H4 (cell line): ENCODE results near the gene BRD1. TPM values are rescaled to one million over a fixed set of nuclear protein-coding genes. Genes with fewer than 3 reads are reported as not detected.
"Not testable (repeated sequence)": the region's sequence is repeated elsewhere in the genome, so short reads cannot be mapped to it uniquely, and the experiment has no call there.

Experiments used
- DNase-seq: peaks from one replicate; pipeline ENCODE4 v3.0.0-alpha.2; 2015; ENCODE audit warnings: low spot score
- total RNA-seq: library from RNA; depleted of rRNA; stranded (reverse); fragments of >200 nt; shearing (Covaris generic); gene quantifications from 2 replicates; pipeline ENCODE4 v1.2.3, GENCODE V29; 2014

BRD1 gene
- total RNA-seq, 1 experiment from 2014 or later: 7.3 TPM

DNA sequence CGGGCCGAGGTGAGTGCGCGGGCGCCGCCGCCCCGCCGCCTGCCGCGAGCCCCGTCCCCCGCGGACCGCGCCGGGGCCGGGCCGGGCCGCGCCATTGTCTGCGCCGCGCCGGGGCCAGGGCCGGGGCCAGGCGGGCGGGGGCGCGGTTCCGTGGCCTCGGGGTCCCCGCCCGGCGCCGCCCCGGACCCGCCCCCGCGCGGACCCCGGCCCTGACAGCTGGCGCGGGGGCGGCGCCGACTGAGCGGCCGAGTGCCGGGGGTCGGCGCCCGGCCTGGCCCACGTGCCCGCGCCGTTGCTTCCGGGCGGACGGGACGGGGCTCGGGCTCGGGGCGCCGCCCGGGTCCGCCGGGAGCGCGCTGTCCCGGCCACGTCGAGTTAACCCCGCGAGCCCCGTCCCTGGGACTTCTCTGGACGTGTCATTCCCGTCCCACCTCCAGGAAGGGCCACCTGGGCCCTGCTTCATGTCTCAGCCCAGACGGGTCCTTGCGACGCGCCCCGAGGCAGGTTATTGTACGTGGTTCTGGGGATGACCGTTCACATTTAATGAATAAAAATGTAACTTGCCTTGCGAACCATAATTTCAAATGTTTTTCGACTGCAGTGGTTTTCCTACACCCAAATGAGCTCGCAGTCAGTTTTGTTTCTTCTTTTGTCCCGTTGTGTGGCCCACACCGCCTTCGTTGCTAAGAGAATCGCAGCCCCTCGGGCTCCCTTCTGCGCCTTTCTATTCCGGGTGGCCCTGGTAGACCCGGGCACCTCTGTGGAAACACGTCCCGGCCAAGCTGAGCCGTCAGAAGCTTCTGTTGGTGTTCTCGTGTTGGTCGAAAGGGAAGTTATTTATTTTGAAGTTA, 26.5 kb upstream of the BRD1 start:
- DNase-seq: no peak

DNA sequence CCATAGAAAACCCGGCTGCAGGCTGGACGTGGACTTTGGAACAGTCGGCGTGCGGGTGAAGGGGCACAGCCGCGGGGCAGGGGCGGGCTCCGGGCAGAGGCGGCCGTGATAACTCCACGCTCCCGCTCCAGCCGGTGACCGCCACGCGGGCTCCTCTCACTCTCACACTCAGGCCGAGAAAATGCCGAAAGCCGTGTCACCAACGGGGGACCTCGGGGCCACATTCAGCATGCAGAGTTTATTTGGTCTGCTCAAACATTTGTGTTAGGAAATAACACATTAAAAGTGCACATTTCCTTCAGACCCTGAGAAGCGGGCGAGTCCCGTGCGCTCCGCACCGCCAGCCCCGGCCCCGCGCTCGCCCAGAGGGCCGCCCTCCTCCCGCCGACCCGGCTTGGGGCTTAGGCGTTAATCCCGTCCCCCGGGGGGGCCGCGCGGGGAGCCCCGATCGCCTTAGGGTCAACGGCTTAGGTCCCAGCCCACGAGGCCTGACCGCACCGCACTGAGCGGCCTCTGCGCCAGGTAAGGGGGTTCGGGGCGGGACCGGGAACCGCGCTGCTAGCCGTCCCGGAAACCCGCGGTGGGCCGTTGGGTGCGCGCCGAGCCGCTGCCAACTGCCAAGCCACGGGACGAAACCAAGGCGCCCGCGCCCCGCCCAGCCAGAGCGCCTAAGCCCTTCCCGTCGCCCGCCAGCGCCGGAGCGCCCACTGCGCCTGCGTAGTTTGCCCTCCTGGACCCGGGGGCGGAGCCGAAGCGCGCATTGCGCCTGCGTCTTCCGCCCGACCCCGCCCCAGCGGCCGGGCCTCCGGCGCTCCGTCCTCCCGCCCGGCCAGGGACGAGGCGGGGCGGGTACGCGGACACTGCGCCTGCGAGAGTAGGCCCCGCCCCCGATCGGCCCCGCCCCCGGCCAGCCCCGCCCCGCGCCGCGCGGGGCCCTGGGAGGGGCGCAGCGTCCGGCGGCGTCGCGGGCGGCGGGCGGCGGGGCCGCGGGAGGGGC, 25.5 kb upstream of the BRD1 start, which contains the start of gene ZBED4:
TSS of gene ZBED4 (plus strand) at position 947 of the 997 bp plus-strand sequence. CDS start 29,819 bp downstream, outside the sequence.
- DNase-seq: peak; percentile 90

DNA sequence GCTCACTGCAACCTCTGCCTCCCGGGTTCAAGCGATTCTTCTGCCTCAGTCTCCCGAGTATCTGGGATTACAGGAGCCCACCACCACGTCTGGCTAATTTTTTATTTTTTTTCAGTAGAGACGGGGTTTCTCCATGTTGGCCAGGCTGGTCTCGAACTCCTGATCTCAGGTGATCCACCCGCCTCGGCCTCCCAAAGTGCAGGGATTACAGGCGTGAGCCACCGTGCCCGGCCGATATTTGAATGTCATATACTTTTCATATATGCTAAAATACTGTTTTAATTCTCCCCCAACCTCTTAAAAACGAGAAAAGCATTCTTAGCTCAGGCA, 24.9 kb upstream of the BRD1 start:
- not testable (repeated sequence) for DNase-seq

DNA sequence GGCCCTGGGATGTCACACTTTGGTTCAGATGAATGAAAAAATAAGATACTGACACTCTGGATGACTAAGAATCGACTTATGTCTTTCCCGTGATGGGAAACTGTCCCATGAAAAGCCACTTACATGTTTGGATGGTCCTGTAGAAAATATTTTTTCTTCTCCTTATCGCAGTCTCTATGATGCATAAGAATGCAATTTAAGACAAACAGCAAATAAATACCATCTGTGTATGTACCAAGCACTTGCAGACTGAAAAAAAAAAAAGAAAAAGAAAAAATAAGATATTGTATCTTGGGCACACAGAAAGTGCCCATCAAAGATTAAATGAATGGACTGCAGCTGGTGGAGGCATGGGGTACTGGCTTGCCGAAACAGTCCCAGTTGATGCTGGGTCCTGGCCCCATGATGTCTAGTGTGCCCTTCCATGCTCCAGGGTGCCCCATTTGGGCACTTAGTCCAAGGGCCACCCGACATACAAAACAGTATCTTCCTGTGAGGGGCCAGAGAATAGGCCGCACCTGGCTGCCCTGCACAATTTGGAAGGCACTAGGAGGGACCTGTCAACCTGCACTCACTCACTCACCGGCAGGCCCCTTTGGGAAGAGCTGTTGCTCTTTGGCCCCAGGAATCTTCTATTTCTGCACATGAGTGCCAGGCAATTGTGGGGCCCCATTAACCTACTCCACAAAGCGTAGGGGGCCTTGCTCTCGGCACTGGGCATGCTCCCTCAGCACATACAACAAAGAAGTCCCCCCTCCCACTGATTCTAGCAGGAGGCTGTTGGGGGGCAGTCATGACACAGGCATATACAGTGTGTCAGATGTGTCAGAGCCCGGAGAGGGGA, 23.5 kb upstream of the BRD1 start:
- no peak for DNase-seq

DNA sequence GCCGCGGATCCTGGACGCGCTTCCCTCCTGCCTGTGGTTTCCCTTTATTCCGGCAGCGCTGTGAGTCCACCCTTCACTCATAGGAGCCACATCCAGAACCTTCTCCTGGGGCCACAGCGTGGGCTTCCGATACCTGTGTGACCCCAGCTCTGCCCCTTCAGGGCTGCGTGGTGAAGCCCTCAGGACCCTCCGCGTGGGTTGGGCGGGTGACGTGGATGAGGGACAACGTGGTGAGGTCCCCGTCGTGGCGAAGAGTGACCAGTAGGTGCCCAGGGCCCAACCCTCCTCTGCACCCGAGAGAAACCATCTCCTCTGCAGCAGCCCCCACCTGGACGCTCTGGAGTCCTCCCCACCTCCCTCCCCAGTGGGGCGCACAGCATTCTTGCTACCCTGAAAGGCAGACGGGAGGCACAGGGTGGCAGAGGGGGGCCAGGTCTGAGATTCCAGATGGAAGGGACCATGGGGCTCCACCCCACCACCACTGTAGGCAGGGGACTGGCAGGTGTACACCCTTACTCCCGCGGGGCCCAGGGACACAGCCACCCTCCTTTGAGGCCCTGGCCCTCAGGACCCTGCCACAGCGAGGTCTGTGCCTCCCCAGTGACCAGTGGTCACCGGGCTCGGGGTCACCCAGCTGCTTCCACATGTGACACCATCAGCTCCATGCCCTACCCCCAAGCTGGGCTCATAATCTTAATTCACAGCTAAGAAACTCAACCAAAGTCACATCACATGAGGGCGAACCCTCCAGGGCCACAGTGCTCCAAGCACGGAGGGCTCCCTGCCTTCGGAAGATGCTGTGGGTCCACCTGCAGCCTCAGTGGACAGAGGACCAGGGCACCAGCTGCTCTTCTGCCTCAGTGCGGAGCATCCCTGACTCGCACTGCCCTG, 22.6 kb upstream of the BRD1 start:
- no peak for DNase-seq

DNA sequence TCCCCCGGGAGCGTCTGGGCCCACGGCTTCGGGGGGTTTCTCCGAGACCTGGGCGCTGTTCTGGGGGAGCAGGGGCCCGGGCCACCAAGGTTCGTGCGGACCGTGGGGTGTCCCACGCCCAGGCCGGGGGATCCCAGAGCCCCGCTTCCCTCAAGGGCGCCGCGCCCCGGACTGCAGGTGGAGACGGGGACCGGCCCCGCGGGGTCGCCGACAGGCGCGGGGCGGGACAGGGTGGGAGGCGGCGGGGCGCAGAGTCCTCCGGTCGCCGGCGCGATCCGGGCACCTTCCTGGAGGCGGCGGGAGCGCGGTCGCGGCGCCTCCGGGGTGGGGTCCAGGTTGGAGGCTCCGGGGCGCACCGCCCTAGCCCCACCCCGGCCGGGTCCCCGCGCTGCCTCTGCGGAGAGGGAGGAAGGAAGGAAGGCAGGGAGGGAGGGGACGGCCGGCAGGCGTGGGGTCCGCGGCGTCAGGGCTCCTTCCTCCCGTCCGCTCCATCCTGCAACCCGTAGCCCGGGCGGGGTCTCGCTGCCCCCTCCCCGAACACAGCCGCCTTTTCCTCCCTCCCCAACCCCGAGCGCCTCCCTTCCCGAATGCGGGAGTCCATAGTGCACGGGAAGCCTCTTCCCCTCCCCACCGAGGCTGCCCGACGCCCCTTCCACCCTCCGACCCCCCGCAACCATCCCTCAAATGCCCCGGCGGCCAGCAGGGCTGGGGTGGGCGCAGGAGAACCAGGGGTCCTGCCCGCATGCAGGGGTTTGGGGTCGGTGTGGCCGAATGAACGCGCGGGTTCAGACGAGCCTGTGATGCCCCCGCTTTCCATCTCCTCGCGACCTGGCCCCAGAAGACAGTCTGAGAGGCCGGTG, 21.7 kb upstream of the BRD1 start:
- DNase-seq: no peak

DNA sequence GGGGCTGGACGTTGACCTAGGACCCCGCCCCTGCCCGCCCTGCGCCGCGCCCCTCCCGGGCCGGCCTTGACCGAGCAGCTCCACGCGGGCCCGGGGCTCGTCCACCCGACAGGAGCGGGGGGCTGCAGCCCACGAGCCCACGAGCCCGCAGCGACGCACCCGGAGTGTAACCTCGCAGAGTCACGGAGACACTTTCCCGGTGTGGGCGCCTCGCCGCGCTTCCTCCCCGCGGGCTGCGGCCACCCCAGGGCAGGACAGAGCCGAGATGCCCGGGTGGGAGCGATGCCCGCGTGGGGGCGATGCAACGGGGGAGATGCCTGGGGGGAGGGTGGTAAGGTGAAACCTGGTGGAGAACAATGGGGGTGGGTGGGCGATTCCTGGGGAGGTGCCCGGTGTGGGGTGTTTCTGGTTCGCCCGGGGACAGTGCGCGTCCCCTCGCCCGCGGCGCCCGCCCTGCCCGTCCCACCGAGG, 21.1 kb upstream of the BRD1 start:
- DNase-seq: no peak

DNA sequence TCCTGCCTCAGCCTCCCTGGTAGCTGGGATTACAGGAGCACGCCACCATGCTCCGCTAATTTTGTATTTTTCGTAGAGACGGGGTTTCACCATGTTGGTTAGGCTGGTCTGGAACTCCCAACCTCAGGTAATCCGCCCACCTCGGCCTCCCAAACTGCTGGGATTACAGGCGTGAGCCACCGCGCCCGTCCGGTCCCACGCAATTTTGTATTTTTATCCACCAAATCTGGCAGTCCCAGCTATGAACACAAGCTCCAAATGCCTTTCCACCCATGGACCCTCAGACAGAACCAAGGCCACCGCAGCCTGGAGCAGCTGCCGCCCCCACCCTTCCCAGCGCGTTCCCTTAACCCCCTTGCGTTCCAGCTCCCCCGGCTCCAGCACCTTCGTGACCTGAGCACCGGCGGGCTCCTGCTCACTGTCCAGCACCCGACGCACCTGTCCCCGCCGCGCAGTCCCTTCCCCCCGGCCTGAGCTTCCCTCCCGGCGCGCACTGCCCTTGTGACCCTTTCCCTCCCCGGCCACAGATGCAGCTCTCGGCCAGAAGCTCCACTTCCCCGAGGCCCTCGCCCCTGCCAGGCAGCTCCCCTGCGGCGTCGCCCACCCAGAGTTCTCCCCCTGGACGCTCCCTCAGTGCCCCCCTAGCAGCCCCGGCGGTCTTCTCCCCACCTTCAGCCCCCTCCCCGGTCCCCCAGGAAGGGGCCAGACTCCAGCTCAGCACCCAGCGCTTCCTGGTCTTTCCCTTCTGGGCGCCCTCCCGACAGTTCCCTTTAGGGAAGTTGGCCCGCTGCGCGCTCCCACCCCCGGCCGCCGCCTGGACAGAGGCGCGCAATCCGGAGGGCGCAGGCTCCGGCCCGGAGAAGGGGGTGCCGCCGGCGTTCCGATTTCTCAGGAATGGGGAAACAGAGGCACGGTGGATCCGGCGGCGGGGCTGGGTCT, 20.3 kb upstream of the BRD1 start:
- DNase-seq: no peak

DNA sequence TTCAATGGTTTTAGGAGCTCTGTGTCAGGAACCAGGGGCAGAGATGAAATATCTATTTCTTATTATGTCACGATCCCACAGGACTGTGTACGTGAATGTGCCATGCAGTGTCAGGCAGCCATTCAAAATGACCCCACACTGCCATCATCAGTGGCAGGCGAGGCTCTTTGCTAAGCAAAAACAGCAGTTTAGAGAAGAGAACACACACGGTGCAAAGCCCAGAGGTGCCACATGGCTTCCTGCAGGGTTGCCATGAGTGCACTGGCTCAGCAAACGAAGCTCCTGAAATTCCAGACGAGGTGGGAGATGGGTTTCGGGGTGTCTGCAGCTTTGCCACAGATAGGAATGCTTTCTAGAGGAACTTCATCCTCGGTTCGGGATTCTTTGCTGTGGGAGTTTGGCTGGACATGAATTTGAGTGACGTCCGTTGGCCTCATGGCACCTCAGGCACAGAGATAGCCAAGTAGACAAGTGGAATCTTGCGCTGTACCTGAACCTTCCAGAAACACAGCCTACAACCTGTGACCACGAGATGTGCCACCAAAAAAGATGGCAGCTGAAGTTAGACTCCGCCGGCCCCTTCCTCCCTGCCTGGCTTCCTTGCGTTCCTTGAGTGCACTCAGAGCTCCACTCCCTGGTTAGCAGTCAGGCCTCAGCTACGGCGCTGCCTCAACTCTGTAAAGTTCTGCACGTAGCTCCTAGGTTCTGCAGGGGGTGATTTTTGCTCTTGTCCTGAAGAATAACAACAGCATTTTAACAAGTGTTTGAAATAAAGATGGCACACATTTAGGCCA, 18.2 kb upstream of the BRD1 start:
- DNase-seq: no peak

DNA sequence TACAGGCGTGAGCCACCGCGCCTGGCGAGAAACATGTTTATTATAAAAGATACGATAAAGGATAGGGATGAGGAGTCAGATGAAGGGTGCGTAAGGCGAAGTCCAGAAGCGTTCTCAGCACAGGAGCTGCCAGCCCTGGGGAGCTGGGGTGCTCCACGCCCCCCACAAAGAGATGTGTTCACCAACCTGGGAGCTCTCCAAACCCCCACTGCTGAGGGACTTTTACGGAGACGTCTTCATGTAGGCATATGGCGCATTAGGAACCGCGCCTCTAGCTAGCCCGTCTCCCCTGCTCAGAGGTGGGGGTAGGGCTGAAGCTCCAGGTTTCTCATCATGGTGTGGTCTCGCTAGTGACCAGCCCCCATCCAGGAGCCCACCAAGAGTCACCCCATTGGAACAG, 17.6 kb upstream of the BRD1 start:
- DNase-seq: no peak

DNA sequence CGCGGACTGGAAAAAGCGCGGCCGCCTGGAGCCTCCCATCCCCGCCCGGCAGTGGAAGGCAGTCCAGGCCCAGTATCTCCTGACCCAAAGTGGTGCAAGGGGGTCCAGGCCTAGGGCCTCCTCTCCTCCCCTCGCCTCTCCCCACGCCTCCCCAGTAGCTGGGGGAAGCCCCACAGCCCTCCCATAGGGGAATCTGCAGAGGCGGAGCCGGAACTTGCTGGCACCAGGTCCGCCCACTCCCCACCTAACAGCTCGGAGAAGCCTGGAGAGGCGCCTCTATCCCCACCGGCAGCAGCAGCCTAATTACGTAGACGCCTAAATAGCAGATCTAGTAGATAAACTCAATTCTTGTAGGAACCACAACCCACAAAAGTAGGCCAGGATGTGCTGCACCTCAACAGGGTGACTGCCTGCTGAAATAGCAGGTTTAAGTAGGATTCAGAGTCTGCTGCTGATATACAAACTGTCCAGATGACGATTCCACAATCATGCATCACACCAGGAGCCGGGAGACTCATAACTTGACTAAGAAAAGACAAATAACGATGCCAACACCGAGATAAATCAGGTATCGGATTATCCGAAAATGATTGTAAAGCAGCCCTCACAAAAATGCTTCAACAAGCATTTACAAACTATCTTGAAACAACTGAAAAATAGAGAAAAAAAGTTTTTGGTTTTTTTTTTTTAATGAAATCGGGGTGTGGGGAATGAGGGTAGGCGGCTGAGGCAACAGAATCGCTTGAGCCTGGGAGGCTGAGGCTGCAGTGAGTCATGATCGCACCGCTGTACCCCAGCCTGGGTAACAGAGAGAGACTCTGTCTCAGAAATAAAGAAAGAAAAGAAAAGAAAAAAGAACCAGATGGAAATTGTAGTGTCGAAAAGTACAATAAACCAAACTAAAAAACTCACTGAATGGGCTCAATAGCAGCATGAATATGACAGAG, 11.4 kb upstream of the BRD1 start:
- DNase-seq: no peak

DNA sequence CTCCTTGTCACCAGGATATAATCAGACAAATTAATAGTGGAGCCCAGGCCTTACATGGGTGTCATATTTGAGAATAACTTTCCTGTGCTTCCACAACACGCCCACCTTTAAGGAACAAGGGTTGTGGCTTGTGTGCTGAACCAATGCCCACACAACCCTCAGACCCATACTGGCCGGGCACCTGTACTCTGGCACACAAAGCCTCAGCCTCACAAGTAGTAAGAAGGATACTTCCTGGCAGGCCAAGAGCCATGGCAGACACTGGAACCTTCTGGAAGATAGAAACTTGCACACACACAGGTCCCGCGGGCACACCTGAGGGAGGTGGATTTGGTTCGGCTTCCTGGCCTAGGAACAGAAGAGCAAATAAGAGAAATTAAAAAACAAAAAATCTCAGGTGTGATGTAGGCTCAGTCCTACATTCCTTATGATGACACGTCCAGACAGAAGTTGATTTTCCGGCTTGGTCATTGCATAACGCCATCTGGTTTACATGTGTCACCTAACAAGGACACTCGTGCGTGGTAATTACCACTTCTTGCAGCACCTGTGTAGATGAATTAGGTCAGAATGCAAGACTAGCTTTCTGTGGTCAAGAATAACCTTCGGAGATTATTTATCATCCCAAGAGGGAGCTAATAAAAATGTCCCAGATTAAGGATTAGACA, 5.8 kb upstream of the BRD1 start:
- no peak for DNase-seq

DNA sequence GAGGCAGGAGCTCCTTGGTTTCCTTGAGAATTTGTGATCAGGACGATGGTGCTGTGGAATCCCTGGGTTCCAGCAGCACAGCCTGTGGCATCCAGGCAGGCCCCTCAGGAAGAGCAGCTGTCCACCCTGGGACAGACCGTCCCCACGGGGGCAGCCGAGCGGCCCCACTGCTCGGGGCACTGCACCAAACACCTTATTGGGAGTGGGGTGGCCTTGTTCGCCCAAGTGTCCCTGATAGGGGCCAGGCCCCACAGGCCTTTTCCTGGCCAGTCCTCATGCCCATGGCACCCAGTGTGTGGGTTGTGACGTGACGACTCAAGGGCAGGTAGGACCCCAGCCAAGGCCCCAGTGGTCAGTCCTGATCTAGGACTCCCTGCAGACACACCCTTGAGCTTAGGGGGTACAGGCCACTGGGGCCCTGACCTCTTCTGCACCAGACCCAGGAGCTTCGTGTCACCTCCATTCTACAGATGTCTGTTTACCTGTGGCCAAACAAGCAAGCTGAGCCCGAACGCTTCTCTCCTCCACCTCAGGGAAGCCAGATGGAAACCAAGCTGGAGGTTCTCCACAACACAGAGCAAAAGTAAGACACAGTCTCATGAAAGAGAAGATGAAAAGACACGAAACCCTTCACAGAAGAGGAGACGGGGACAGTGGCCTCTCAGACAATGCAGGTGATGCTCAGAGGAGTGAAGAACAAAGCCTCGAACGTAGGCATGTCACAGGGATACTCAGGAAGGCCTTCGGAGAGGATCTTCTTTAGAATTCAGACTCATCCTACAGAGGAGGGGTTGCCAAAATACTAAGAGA, 1.6 kb upstream of the BRD1 start:
- DNase-seq: no peak

DNA sequence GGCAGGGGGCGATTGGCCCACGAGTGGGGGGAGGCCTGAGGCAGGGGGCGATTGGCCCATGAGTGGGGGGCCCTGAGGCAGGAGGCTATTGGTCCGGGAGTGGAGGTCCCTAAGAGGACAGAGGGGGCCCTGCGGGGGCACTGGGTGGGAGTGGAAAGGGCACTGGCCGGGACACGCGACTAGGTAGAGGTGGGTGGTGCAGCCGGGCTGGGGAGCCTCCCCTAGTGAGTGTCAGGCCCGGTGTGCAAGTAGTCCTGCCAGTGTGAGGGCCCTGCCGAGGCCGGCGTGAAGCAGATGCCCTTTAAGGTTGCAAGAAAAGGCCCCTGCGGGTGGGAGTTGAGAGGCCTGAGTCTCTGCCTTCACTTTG, 909 bp upstream of the BRD1 start:
- no peak for DNase-seq

DNA sequence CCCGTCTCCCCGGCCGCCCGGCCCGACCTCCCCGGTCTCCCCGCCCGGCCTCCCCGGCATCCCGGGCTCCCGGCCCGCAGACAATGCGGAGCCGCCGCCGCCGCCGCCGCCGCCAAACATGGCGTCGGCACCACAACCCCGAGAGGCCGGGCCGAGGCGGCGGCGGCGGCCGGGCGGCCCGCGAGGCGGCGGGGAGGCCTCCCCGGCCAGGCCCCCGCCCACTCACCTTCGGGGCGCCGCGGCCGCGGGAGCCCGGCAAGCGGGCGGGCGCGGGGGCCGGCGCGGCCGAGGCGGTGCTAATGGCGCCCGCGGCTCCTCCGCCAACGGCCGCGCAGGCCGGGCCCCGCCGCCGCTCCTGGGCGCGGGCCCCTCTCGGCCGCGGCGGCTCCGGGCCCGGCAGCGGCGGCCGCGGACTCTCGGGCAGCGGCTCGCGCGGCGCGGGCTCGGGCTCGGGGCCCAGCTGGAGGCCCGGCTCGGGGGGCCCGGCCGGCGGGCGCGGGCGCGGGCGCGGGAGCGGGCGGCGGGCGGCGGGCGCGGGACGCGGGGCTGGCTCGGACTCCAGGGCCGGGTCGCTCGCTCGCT, 311 bp downstream of the BRD1 start:
- DNase-seq: no peak
